ENCODE data around the gene LBX1.

DNA sequence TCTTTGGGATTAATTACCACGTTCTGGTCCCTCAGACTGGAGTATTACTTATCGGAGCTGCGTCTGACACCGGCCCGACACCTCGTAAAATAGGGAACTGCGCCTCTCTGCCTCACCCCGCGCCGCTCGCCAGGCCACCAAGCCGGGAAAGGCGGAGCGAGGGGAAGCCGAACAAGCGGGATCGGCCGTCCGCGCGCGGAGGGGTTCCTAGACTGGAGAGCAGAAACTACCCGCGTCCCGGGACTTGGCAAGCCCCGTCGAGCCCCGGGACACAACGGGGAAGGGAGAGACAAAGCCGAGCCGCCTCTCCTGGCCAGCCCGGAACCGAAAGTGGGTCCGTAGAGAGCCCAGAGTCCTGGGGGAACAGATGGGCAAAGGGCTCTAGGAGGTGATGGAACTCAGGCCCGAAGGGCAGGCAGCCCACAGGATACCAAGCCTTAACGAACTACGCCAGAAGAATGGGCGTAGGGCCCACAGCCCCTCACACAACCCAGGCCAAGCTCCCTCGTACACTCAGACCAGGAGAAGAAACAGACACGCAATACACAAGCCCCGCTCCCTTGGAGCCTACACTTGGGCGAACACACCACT, 6.5 kb downstream of the LBX1 start:
- TF ChIP-seq POLR2AphosphoS5 (IDR thresholded peaks at IDR 0.05) (no peak), EP300 (IDR thresholded peaks at IDR 0.05) (no peak)
